22Rv1 (cell line): ENCODE results near the gene ASPSCR1.
A peak's percentile ranks its signal among the peaks of the same experiment; 100 is the strongest.

Experiments used
- H3K27ac ChIP-seq: fragments of 450-650 bp; 2 replicates; pipeline ENCODE4 v1.5.1; 2017
- CTCF ChIP-seq: fragments of 450-650 bp; IDR thresholded peaks from 2 replicates; pipeline ENCODE4 v1.5.1; 2017; ENCODE audit warnings: mild to moderate bottlenecking
- ZFX ChIP-seq: fragments of 450-650 bp; IDR thresholded peaks from 2 replicates; pipeline ENCODE4 v1.6.1; 2017; ENCODE audit warnings: antibody characterized with exemption, borderline replicate concordance

ASPSCR1 gene

DNA sequence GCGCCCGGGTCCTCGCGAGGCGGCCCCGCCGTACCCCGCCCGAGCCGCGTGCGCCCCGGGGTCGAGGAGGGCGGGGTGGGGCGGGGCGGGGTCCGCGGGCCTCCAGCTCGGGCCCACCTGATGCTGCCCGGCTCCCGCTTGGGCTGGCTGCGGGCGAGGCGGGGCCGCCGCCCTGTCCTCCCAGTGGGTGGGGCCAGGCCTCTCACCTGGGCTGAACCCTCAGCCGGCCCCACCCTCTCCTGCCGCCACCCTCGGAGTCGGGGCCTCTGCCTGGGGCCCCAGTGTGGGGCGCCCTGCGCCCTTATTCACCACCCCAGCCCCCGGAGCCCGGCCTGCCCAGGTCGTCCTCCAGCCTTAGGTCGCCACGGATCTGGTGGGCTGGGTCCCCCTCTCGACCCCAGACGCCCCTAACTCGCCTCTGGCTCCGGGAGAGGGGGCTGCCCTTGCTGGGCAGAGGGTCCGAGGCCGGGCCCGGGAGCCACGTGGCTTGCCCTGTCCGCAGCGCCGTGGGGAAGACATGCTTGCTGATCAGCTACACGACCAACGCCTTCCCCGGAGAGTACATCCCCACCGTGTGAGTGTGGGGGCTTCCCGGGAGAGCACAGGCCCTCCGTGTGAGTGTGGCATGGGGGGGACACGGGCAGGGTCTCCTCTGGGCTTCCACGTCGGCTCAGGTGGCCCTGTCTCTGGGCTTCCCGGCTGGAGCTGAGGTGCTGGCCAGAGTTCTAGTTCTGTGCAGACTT, 54.6 kb downstream of the ASPSCR1 start:
- TF ChIP-seq CTCF, result no peak
- TF ChIP-seq ZFX, result no peak
- H3K27ac ChIP-seq, result peak overlapping the region; percentile 97

DNA sequence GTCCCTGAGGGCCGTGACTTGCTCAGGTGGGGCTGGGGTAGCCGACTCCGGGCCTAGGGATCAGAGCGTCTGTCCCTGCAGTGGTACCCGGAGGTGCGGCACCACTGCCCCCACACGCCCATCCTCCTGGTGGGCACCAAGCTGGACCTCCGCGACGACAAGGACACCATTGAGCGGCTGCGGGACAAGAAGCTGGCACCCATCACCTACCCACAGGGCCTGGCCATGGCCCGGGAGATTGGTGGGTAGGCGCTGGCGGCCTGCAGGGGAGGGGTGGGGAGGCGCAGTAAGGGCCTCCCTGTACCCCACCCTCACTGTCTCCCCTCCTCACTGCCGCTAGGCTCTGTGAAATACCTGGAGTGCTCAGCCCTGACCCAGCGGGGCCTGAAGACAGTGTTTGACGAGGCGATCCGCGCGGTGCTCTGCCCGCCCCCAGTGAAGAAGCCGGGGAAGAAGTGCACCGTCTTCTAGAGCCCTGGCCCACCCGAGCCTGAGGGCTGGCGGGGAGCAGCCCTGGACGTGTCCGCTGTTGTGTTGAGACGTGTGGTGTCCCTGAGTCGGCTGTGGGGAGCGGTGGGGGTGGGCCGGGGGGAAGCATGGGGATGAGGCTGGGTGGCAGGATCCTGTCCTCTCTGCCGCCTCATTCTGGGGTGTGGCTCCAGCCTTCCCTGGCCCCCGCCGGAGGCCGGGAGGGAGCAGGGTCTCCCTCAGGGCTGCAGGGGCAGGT, 56.1 kb downstream of the ASPSCR1 start:
- peak overlapping the region; percentile 97; the same call in 1 of the 2 replicates for H3K27ac ChIP-seq
- no peak for TF ChIP-seq ZFX
- no peak for TF ChIP-seq CTCF

DNA sequence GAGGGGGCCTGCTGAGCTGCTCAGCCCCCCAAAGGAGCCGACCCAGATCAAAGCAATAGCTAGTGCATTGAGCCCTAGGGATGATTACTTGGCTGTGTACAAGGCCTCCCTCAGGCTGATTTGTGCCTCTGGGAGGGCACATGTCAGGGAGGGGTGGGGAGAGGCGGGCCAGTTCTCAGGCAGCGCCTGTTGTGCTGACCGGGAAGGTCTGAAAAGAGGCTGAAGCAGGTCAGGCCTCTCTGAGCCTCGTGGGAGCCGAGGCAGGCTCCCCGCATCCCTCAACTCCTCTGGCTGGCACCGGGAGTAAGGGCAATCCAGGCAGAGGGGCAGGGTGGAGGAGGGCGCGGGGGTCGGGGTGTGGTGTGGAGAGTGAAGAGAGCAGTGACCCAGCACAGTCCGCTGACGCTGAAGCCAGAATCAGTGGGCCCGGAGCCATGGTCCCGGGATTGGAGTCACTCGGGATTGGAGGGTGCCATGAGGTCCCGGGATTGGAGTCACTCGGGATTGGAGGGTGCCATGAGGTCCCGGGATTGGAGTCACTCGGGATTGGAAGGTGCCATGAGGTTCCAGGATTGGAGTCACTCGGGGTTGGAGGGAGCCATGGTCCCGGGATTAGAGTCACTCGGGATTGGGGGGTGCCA, 57.1 kb downstream of the ASPSCR1 start:
- TF ChIP-seq ZFX (no peak), CTCF (no peak)
- peak overlapping the region; percentile 97 for H3K27ac ChIP-seq

DNA sequence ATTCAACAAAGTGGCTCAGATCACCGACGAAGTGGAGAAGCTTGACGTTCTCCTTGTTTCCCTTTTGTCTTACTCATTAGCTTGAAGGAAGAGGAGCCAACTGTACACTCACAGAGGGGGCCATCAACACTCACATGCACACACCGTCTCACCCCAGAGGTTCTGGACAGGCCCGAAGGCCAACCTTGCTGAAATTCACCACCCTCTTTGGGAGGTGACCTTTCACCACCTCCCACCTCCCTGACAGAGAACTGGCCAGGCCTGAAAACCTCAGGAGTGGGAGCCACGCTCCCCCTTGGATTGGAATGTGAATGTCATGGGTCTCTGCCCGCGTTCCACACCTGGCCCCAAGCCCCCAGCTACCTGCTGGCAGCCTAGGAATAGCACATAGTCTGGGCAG, 58.1 kb downstream of the ASPSCR1 start:
- peak overlapping the region; percentile 97 for H3K27ac ChIP-seq
- TF ChIP-seq CTCF (no peak), ZFX (no peak)

- TF ChIP-seq ZFX, result no peak
- peak overlapping the region; percentile 97 for H3K27ac ChIP-seq
Measured at GRCh38 chr17:82035956-82036633, 58.7 kb downstream of the ASPSCR1 start.

DNA sequence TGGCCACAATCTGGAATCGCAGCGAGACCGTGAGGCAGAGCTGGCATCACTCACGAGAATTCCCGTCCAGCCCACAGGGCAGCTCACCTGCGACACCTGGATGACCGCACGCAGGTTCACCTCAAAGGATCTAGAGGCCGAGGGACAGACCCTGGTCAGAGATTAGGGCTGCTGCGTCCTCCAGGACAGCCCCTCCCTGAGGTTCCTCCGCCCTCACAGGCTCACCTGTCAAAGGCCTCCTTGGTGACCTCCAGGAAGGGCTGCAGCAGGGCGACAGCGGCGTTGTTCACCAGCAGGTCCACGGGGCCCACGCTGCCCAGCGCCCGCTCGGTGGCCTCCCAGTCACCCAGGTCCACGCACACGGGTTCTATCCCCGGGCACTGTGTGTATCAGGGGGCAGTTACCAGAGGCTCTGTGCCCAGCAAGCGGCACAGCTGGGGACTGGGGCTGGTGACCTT, 59.2 kb downstream of the ASPSCR1 start:
- peak overlapping the region; percentile 97 for H3K27ac ChIP-seq
- TF ChIP-seq ZFX (no peak), CTCF (no peak)
